Smooth muscle cell (in vitro differentiated cells): ENCODE data around the gene SPTSSA. TPM values are rescaled to one million over a fixed set of nuclear protein-coding genes. Genes with fewer than 3 reads are reported as not detected.

ENCODE experiments used
- DNase-seq: peaks from one replicate; lab custom pipeline; 2025; ENCODE audit not compliant: unreplicated experiment; lab: John Stamatoyannopoulos, UW
- H2AFZ ChIP-seq: fragments of 200-600 bp; sonication (generic); 2 replicates; pipeline ENCODE4 v1.6.0; 2016; ENCODE audit warnings: antibody characterized with exemption, low read depth, mild to moderate bottlenecking
- H3F3A ChIP-seq: fragments of 200-600 bp; sonication (generic); 2 replicates; pipeline ENCODE4 v1.6.0; 2017; ENCODE audit warnings: antibody characterized with exemption, low read depth
- H3K27ac ChIP-seq: fragments of 200-600 bp; sonication (generic); 2 replicates; pipeline ENCODE4 v1.5.1; 2016; ENCODE audit warnings: low read depth, mild to moderate bottlenecking
- H3K27me3 ChIP-seq: fragments of 200-600 bp; sonication (generic); 2 replicates; pipeline ENCODE4 v1.6.1; 2016; ENCODE audit warnings: low read depth, mild to moderate bottlenecking
- H3K36me3 ChIP-seq: fragments of 200-600 bp; sonication (generic); 2 replicates; pipeline ENCODE4 v1.5.1; 2016; ENCODE audit warnings: low read depth
- H3K4me1 ChIP-seq: fragments of 200-600 bp; sonication (generic); 2 replicates; pipeline ENCODE4 v1.5.1; 2016; ENCODE audit warnings: low read depth
- H3K4me2 ChIP-seq: fragments of 200-600 bp; sonication (generic); 2 replicates; pipeline ENCODE4 v1.6.0; 2016; ENCODE audit warnings: mild to moderate bottlenecking
- H3K4me3 ChIP-seq: fragments of 200-600 bp; sonication (generic); 2 replicates; pipeline ENCODE4 v1.5.1; 2016; ENCODE audit warnings: mild to moderate bottlenecking
- H3K79me2 ChIP-seq: fragments of 200-600 bp; sonication (generic); 2 replicates; pipeline ENCODE4 v1.6.0; 2016; ENCODE audit warnings: low read depth, mild to moderate bottlenecking
- H3K9ac ChIP-seq: fragments of 200-600 bp; sonication (generic); 2 replicates; pipeline ENCODE4 v1.6.0; 2016; ENCODE audit warnings: low read depth
- H3K9me3 ChIP-seq: fragments of 200-600 bp; sonication (generic); replicated peaks from 2 replicates; pipeline ENCODE4 v1.5.1; 2016; ENCODE audit warnings: low read depth
- H4K20me1 ChIP-seq: fragments of 200-600 bp; sonication (generic); 2 replicates; pipeline ENCODE4 v1.6.0; 2016; ENCODE audit warnings: low read depth
- CTCF ChIP-seq: fragments of 200-600 bp; sonication (generic); IDR thresholded peaks from 2 replicates; pipeline ENCODE4 v1.5.1; 2017; ENCODE audit warnings: borderline replicate concordance, mild to moderate bottlenecking, antibody characterized with exemption; ENCODE audit not compliant: insufficient read depth, poor library complexity, severe bottlenecking
- WGBS: methylation state at CpG from one replicate; pipeline ENCODE4 v1.1.7; 2016; ENCODE audit warnings: low lambda C conversion rate; 5-methylcytosine and 5-hydroxymethylcytosine counted together
- polyA plus RNA-seq: library from polyadenylated mRNA; unstranded; fragments of >200 nt; fragmentation: Nextera tagmentation; extraction: Ambion mirVana; gene quantifications from 2 replicates; pipeline ENCODE4 v1.2.1, GENCODE V29; 2016
- total RNA-seq: library from RNA; depleted of rRNA; stranded (reverse); fragments of >200 nt; gene quantifications from 2 replicates; pipeline ENCODE4 v1.2.3, GENCODE V29; 2014

Gene SPTSSA
- total and polyA plus RNA-seq, 2 experiments from 2014 or later: 22.8 to 23.7 TPM

GRCh38 chr14:34498684-34499412 is 36.8 kb upstream of the SPTSSA start:
- no peaks in the 10 kb centered on the region for H3K79me2 ChIP-seq
- 98% methylated on average over 6 of the region's 6 CpGs for WGBS
- DNase-seq: no peak
- no peak overlapping the region for H3K4me3 ChIP-seq
- no peaks in the 10 kb centered on the region for H4K20me1 ChIP-seq
- H3K27ac ChIP-seq: no peak overlapping the region
- peak; percentile 7 for TF ChIP-seq CTCF
- H3K27me3 ChIP-seq: no peaks in the 10 kb centered on the region
- no peaks in the 10 kb centered on the region for H3K36me3 ChIP-seq
- H2AFZ ChIP-seq: no peak overlapping the region
- H3K4me2 ChIP-seq: no peak overlapping the region
- H3K9ac ChIP-seq: no peak overlapping the region
- H3K4me1 ChIP-seq: peaks cover 6% of the 10 kb centered on the region
- H3K9me3 ChIP-seq: no peaks in the 10 kb centered on the region
- peaks cover 10% of the 10 kb centered on the region for H3F3A ChIP-seq

- no peak for TF ChIP-seq CTCF
- H3K4me2 ChIP-seq: peak overlapping the region; percentile 75
- H3K9ac ChIP-seq: peak overlapping the region; percentile 90
- peak; percentile 25 for DNase-seq
- no peaks in the 10 kb centered on the region for H3K36me3 ChIP-seq
- no peaks in the 10 kb centered on the region for H3K27me3 ChIP-seq
- peaks cover 6% of the 10 kb centered on the region for H3K4me1 ChIP-seq
- H2AFZ ChIP-seq: peak overlapping the region; percentile 72
- H3K9me3 ChIP-seq: no peaks in the 10 kb centered on the region
- peaks cover 10% of the 10 kb centered on the region for H3F3A ChIP-seq
- H3K4me3 ChIP-seq: peak overlapping the region; percentile 13
- H3K27ac ChIP-seq: peak overlapping the region; percentile 99
- H3K79me2 ChIP-seq: no peaks in the 10 kb centered on the region
- H4K20me1 ChIP-seq: no peaks in the 10 kb centered on the region
- 13% methylated on average over 14 of the region's 14 CpGs for WGBS
These were observed 34.9 kb upstream of the SPTSSA start for GRCh38 chr14:34496679-34497513.

- H3K4me2 ChIP-seq: no peak overlapping the region
- WGBS: 94% methylated on average over 11 of the region's 11 CpGs
- no peak for TF ChIP-seq CTCF
These were observed 34.1 kb upstream of the SPTSSA start for GRCh38 chr14:34496007-34496678.

More at GRCh38 chr14:34496007-34496678, 34.1 kb upstream of the SPTSSA start:
- Histone ChIP-seq H3K4me3 (no peak overlapping the region), H3K4me1 (peaks cover 6% of the 10 kb centered on the region), H3K9ac (no peak overlapping the region), H3F3A (peaks cover 10% of the 10 kb centered on the region), H3K27ac (peak overlapping the region; percentile 99), H2AFZ (no peak overlapping the region), H3K36me3 (no peaks in the 10 kb centered on the region), H4K20me1 (no peaks in the 10 kb centered on the region), H3K79me2 (no peaks in the 10 kb centered on the region), H3K9me3 (no peaks in the 10 kb centered on the region), H3K27me3 (no peaks in the 10 kb centered on the region)
- DNase-seq: no peak
